ENCODE measurements around the gene ST7. TPM values are rescaled to one million over a fixed set of nuclear protein-coding genes. Genes with fewer than 3 reads are reported as not detected.
A peak's percentile ranks its signal among the peaks of the same experiment; 100 is the strongest.

ST7 gene
- total RNA-seq, 1 experiment from 2014 or later: 9.7 TPM

- Histone ChIP-seq H3K4me3 (ENCODE audit: insufficient read depth, low read depth, low read length) (no peak overlapping the region), H3K36me3 (replicated peaks; ENCODE audit: control insufficient read depth, insufficient read depth, low read length) (no peaks in the 10 kb centered on the region), H3K27me3 (ENCODE audit: control insufficient read depth, insufficient read depth, low read length) (no peaks in the 10 kb centered on the region)
- DNase-seq: no peak
Measured at GRCh38 chr7:117158941-117159697, 205.8 kb downstream of the ST7 start.

GRCh38 chr7:117163101-117163500 lies 209.8 kb downstream of the ST7 start:
- no peak for DNase-seq
- H3K36me3 ChIP-seq (replicated peaks; ENCODE audit: control insufficient read depth, insufficient read depth, low read length): no peaks in the 10 kb centered on the region
- no peaks in the 10 kb centered on the region for H3K27me3 ChIP-seq (ENCODE audit: control insufficient read depth, insufficient read depth, low read length)
- H3K4me3 ChIP-seq (ENCODE audit: insufficient read depth, low read depth, low read length): no peak overlapping the region

DNA sequence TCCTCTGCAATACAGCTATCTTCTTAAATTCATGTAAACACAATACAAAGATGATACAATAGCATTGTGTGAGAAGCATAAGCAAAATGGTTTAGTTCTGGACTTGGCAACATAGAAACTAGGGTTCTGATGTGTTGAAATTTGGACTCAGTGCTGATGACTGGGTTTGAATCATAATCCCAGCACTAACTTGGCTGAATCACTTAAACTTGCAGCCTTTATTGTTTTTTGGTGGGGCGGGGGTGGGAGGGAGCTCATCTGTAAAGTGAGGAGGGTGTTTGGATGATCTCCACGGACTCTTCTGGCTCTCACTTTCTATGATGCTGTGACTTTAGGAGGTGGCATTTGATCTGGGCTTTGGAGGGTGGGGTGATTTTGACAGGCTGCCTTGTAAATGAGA lies 211.3 kb downstream of the ST7 start:
- no peaks in the 10 kb centered on the region for H3K36me3 ChIP-seq (replicated peaks; ENCODE audit: control insufficient read depth, insufficient read depth, low read length)
- no peaks in the 10 kb centered on the region for H3K27me3 ChIP-seq (ENCODE audit: control insufficient read depth, insufficient read depth, low read length)
- DNase-seq: no peak
- no peak overlapping the region for H3K4me3 ChIP-seq (ENCODE audit: insufficient read depth, low read depth, low read length)

GRCh38 chr7:117165656-117166055 lies 212.4 kb downstream of the ST7 start:
- DNase-seq: no peak
- Histone ChIP-seq H3K36me3 (replicated peaks; ENCODE audit: control insufficient read depth, insufficient read depth, low read length) (no peaks in the 10 kb centered on the region), H3K4me3 (ENCODE audit: insufficient read depth, low read depth, low read length) (no peak overlapping the region), H3K27me3 (ENCODE audit: control insufficient read depth, insufficient read depth, low read length) (no peaks in the 10 kb centered on the region)

- no peak for DNase-seq
- Histone ChIP-seq H3K27me3 (ENCODE audit: control insufficient read depth, insufficient read depth, low read length) (no peaks in the 10 kb centered on the region), H3K4me3 (ENCODE audit: insufficient read depth, low read depth, low read length) (no peak overlapping the region), H3K36me3 (replicated peaks; ENCODE audit: control insufficient read depth, insufficient read depth, low read length) (no peaks in the 10 kb centered on the region)
Measured at GRCh38 chr7:117169907-117170306, 216.6 kb downstream of the ST7 start.

DNA sequence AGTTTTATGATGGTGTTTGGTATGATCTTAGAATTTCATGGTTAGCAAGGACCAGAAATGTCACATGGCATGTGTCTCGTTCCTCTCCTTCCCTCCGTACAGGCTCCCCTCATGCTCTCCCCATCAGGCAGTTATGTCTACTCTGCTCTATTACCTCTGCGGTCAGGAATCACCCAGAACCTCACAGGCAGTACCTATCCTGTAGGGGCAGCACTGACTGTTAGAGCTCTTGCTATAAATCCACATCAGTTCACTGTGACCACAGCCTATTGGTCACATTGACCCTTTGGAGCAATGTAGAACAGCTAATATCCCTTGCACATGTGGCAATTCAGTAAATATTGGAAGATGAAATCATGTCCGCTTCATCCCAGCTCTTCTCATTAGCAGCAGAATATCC lies 217.8 kb downstream of the ST7 start:
- DNase-seq: peak; percentile 7

DNA sequence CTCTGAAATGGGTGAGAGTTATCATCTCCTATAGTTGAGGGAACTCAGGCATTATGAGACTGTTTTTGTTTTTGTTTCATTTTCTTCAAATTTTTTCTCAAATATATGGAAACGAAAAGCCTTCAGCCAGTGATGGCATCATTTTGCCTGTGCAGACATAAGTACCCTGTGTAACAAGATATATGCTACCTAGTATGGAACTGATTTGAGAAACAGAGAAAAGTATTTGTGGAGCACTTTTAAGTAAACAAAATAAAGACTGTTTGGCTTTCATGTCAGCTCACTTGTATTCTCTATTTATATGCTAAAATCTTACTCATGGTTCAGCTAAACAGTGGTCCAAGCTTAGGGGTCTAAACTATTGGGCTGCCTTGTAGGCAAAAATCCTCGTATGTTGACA lies 219.0 kb downstream of the ST7 start:
- Histone ChIP-seq H3K27me3 (ENCODE audit: control insufficient read depth, insufficient read depth, low read length) (no peaks in the 10 kb centered on the region), H3K4me3 (ENCODE audit: insufficient read depth, low read depth, low read length) (no peak overlapping the region), H3K36me3 (replicated peaks; ENCODE audit: control insufficient read depth, insufficient read depth, low read length) (no peaks in the 10 kb centered on the region)
- DNase-seq: no peak

More for the DNA sequence above, 217.8 kb downstream of the ST7 start:
- Histone ChIP-seq H3K27me3 (ENCODE audit: control insufficient read depth, insufficient read depth, low read length) (no peaks in the 10 kb centered on the region), H3K36me3 (replicated peaks; ENCODE audit: control insufficient read depth, insufficient read depth, low read length) (no peaks in the 10 kb centered on the region), H3K4me3 (ENCODE audit: insufficient read depth, low read depth, low read length) (no peak overlapping the region)

DNA sequence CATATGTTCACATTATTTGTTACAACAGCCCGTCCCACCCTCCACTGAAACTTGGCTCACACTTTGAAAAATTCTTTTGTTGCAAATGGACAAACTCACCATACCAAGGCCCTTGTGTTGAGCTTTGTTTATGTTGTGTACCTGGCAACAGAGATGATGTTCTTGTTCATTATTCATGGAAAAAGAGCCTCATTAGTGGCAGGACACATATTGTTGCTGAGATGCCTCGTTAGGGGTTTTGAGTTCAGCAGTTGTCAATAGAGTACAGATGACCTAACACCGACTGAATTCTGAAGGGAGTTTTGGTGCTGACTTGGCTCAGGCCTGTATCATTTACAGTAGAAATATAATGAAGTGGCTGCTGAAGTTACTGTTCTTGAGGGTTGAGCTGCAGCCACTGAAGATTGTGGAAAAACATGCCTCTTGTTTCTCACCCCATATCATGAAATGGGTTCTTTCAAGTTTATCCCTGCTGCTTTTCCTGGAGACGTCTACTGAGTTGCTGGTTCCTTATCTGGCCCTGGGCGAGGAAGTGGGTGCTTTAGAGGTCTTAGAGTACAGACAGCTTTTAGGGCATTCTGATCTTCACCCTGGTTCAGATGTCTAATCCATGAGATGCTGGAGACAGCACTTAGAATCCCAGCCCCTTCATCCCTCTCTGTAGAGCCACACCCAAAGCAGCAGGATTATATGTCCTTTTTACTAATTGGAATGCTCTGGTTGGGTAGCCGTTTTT lies 219.9 kb downstream of the ST7 start:
- no peak for DNase-seq
- Histone ChIP-seq H3K4me3 (ENCODE audit: insufficient read depth, low read depth, low read length) (no peak overlapping the region), H3K27me3 (ENCODE audit: control insufficient read depth, insufficient read depth, low read length) (no peaks in the 10 kb centered on the region), H3K36me3 (replicated peaks; ENCODE audit: control insufficient read depth, insufficient read depth, low read length) (no peaks in the 10 kb centered on the region)

GRCh38 chr7:117176206-117176605 lies 222.9 kb downstream of the ST7 start:
- H3K4me3 ChIP-seq (ENCODE audit: insufficient read depth, low read depth, low read length): no peak overlapping the region
- no peaks in the 10 kb centered on the region for H3K27me3 ChIP-seq (ENCODE audit: control insufficient read depth, insufficient read depth, low read length)
- no peaks in the 10 kb centered on the region for H3K36me3 ChIP-seq (replicated peaks; ENCODE audit: control insufficient read depth, insufficient read depth, low read length)
- no peak for DNase-seq

- Histone ChIP-seq H3K4me3 (ENCODE audit: insufficient read depth, low read depth, low read length) (no peak overlapping the region), H3K27me3 (ENCODE audit: control insufficient read depth, insufficient read depth, low read length) (no peaks in the 10 kb centered on the region), H3K36me3 (replicated peaks; ENCODE audit: control insufficient read depth, insufficient read depth, low read length) (no peaks in the 10 kb centered on the region)
- no peak for DNase-seq
Measured at GRCh38 chr7:117178600-117178999, 225.3 kb downstream of the ST7 start.

- Histone ChIP-seq H3K36me3 (replicated peaks; ENCODE audit: control insufficient read depth, insufficient read depth, low read length) (no peaks in the 10 kb centered on the region), H3K4me3 (ENCODE audit: insufficient read depth, low read depth, low read length) (no peak overlapping the region), H3K27me3 (ENCODE audit: control insufficient read depth, insufficient read depth, low read length) (no peaks in the 10 kb centered on the region)
- no peak for DNase-seq
Measured at GRCh38 chr7:117179701-117180100, 226.4 kb downstream of the ST7 start.

DNA sequence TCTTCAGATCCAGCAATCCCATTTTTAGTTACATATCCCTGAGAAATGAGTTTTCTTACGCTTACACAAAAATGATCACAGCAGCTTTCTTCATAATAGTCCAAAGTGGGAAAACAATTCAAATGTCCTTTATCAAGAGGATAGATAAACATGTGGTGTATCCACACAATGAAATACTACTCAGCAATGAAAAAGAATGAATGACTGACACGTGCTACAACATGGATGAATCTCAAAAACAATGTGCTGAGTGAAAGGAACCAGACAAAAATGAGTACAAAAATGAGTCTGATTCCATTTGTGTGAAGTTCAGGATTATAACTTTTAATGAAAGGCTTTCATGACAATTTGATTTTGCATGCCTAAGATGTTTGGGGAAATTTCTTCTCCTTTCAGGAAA lies 230.4 kb downstream of the ST7 start:
- Histone ChIP-seq H3K4me3 (ENCODE audit: insufficient read depth, low read depth, low read length) (no peak overlapping the region), H3K27me3 (ENCODE audit: control insufficient read depth, insufficient read depth, low read length) (no peaks in the 10 kb centered on the region), H3K36me3 (replicated peaks; ENCODE audit: control insufficient read depth, insufficient read depth, low read length) (no peaks in the 10 kb centered on the region)
- no peak for DNase-seq

DNA sequence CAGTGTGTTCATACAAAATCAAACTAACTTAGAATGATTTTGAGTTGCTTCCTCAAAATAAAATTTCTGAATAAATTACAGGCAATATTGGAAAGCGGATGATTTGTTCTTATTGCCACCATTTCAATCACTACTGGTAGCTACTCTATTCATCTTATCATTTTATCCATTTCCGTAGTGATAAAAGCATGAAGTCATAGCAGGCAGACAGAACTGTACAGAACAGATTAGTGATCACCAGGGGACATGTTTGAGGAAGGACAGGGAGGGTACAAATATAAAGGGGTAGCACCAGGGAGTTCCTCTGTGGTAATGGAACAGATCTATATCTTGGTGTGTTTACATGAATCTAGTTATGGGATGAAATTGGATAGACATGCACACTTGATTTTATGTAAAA lies 231.1 kb downstream of the ST7 start:
- no peaks in the 10 kb centered on the region for H3K36me3 ChIP-seq (replicated peaks; ENCODE audit: control insufficient read depth, insufficient read depth, low read length)
- no peaks in the 10 kb centered on the region for H3K27me3 ChIP-seq (ENCODE audit: control insufficient read depth, insufficient read depth, low read length)
- H3K4me3 ChIP-seq (ENCODE audit: insufficient read depth, low read depth, low read length): no peak overlapping the region
- no peak for DNase-seq

DNA sequence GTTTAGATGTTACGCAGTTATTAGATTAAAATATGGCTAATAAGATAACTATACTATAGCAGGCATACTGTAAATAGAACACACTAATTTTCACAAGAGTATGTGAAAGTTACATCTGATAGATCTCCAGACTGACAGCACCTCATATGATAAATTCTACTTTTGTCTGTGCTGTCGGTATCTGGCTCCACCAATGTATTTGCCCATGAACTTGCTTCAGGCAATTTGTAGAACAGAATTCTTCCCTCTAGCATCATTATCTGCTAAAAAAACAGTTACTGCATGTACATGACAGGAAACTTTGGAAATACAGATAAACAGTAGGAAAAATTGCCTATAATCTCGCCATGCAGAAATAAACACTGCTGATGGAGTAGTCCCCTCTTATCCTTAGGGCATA lies 231.8 kb downstream of the ST7 start:
- Histone ChIP-seq H3K36me3 (replicated peaks; ENCODE audit: control insufficient read depth, insufficient read depth, low read length) (no peaks in the 10 kb centered on the region), H3K27me3 (ENCODE audit: control insufficient read depth, insufficient read depth, low read length) (no peaks in the 10 kb centered on the region), H3K4me3 (ENCODE audit: insufficient read depth, low read depth, low read length) (no peak overlapping the region)
- DNase-seq: no peak

GRCh38 chr7:117186218-117187010 lies 233.1 kb downstream of the ST7 start:
- Histone ChIP-seq H3K36me3 (replicated peaks; ENCODE audit: control insufficient read depth, insufficient read depth, low read length) (no peaks in the 10 kb centered on the region), H3K27me3 (ENCODE audit: control insufficient read depth, insufficient read depth, low read length) (no peaks in the 10 kb centered on the region), H3K4me3 (ENCODE audit: insufficient read depth, low read depth, low read length) (no peak overlapping the region)
- no peak for DNase-seq

Data from H7 (cell line).